IMR-90 (cell line): Measurements from ENCODE around the gene RHBDF2.

Experiments
- CEBPB ChIP-seq: IDR thresholded peaks from 2 replicates; pipeline ENCODE4 v1.6.1; 2012; ENCODE audit warnings: low read depth, low read length, improper control_type of control experiment
- MAFK ChIP-seq: IDR thresholded peaks from 2 replicates; pipeline ENCODE4 v1.6.1; 2012; ENCODE audit warnings: low read depth, low read length, improper control_type of control experiment
- MXI1 ChIP-seq: IDR thresholded peaks from 2 replicates; pipeline ENCODE4 v1.6.1; 2012; ENCODE audit warnings: low read depth, mild to moderate bottlenecking, low read length, moderate library complexity, borderline replicate concordance
- POLR2A ChIP-seq: IDR thresholded peaks from 2 replicates; pipeline ENCODE4 v1.6.1; 2012; ENCODE audit warnings: mild to moderate bottlenecking, low read depth, low read length
- RAD21 ChIP-seq: IDR thresholded peaks from 2 replicates; pipeline ENCODE4 v1.6.1; 2012; ENCODE audit warnings: low read length, improper control_type of control experiment
- RFX5 ChIP-seq: IDR thresholded peaks from 2 replicates; pipeline ENCODE4 v1.8.0; 2012; ENCODE audit warnings: low read depth, mild to moderate bottlenecking, low read length, moderate library complexity
- SMC3 ChIP-seq: fragments of 150-350 bp; IDR thresholded peaks from 2 replicates; pipeline ENCODE4 v1.6.1; 2016; ENCODE audit warnings: low read depth, mild to moderate bottlenecking, antibody characterized with exemption, low read length, moderate library complexity
- TF ChIP-seq, protein P1 (sequence below): conservative IDR thresholded peaks from 2 replicates; pipeline ENCODE4 v1.5.1; 2012; ENCODE audit warnings: mild to moderate bottlenecking, low read depth, low read length, improper control_type of control experiment
- TF ChIP-seq, protein P2 (sequence below): fragments of 150-350 bp; IDR thresholded peaks from 2 replicates; pipeline ENCODE4 v1.6.1; 2017; ENCODE audit warnings: mild to moderate bottlenecking, antibody characterized with exemption, low read length, low read depth
- TF ChIP-seq, protein P3 (sequence below): fragments of 150-350 bp; IDR thresholded peaks from 2 replicates; pipeline ENCODE4 v1.6.1; 2016; ENCODE audit warnings: low read depth, mild to moderate bottlenecking, low read length, moderate library complexity, borderline replicate concordance

DNA sequence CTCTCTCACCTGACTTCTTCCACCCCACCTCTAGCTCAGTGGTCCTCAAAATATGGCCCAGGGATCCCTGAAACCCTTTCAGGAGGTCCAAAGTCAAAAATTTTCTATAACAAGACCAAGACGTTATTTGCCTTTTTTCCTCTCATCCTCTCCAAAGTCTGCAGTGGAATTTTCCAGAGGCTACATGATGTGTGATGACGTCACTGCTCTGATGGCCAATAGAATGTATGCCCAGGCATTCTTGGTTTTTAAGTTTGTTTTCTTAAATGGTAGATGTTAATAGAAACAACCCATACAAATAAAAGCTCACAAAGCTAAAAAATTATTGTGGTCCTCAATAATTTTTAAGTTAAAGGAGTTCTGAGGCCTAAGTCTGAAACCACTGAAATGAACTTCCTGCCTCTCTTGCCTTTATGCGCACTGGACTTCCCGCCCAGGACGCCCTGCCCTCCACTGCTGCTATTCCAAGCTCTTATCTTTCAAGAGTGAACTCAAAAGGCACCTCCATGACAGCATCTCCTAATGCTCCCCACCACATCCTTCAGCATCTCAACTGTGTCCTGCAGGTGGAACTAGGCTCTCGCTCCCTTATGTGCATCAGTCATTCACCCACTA is 61.8 kb downstream of the RHBDF2 start:
- TF ChIP-seq, protein P1, sequence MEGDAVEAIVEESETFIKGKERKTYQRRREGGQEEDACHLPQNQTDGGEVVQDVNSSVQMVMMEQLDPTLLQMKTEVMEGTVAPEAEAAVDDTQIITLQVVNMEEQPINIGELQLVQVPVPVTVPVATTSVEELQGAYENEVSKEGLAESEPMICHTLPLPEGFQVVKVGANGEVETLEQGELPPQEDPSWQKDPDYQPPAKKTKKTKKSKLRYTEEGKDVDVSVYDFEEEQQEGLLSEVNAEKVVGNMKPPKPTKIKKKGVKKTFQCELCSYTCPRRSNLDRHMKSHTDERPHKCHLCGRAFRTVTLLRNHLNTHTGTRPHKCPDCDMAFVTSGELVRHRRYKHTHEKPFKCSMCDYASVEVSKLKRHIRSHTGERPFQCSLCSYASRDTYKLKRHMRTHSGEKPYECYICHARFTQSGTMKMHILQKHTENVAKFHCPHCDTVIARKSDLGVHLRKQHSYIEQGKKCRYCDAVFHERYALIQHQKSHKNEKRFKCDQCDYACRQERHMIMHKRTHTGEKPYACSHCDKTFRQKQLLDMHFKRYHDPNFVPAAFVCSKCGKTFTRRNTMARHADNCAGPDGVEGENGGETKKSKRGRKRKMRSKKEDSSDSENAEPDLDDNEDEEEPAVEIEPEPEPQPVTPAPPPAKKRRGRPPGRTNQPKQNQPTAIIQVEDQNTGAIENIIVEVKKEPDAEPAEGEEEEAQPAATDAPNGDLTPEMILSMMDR: no peak
- TF ChIP-seq POLR2A (no peak), CEBPB (no peak), SMC3 (no peak), MXI1 (no peak), RFX5 (no peak), MAFK (no peak), RAD21 (no peak)
- TF ChIP-seq, protein P2, sequence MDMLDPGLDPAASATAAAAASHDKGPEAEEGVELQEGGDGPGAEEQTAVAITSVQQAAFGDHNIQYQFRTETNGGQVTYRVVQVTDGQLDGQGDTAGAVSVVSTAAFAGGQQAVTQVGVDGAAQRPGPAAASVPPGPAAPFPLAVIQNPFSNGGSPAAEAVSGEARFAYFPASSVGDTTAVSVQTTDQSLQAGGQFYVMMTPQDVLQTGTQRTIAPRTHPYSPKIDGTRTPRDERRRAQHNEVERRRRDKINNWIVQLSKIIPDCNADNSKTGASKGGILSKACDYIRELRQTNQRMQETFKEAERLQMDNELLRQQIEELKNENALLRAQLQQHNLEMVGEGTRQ: no peak
- TF ChIP-seq, protein P3, sequence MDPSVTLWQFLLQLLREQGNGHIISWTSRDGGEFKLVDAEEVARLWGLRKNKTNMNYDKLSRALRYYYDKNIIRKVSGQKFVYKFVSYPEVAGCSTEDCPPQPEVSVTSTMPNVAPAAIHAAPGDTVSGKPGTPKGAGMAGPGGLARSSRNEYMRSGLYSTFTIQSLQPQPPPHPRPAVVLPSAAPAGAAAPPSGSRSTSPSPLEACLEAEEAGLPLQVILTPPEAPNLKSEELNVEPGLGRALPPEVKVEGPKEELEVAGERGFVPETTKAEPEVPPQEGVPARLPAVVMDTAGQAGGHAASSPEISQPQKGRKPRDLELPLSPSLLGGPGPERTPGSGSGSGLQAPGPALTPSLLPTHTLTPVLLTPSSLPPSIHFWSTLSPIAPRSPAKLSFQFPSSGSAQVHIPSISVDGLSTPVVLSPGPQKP: no peak
